Esophagus squamous epithelium (tissue), 5 donors: ENCODE results near the gene SNX17. TPM values are rescaled to one million over a fixed set of nuclear protein-coding genes. Genes with fewer than 3 reads are reported as not detected.

Experiments
- DNase-seq: peaks from one replicate; lab custom pipeline; 2025; lab: John Stamatoyannopoulos, UW
- H3K27ac ChIP-seq, 4 donors: fragments of 200-600 bp; sonication (generic); one replicate each; pipeline ENCODE4 v1.5.1; 2016 to 2019; ENCODE audit warnings: mild to moderate bottlenecking in 1 of 4
- H3K27me3 ChIP-seq, 4 donors: fragments of 200-600 bp; sonication (generic); 1 replicate in 3 of 4; 2 replicates in 1 of 4; pipeline versions ENCODE4 v1.5.1 to v1.6.0; 2017 to 2021; ENCODE audit warnings: antibody characterized with exemption in 1 of 4
- H3K36me3 ChIP-seq, 3 donors: fragments of 200-600 bp; sonication (generic); one replicate each; pipeline ENCODE4 v1.5.1; 2016 to 2019
- H3K4me1 ChIP-seq, 3 donors: fragments of 200-600 bp; sonication (generic); one replicate each; pipeline ENCODE4 v1.5.1; 2017 to 2019
- H3K4me3 ChIP-seq, 4 donors: fragments of 200-600 bp; sonication (generic); 1 replicate in 3 of 4; 2 replicates in 1 of 4; pipeline ENCODE4 v1.5.1; 2016 to 2019; ENCODE audit warnings: mild to moderate bottlenecking in 2 of 4, moderate library complexity in 1 of 4
- H3K9me3 ChIP-seq, 3 donors: fragments of 200-600 bp; sonication (generic); one replicate each; pipeline ENCODE4 v1.5.1; 2016 to 2019
- POLR2A ChIP-seq, 4 donors: fragments of 450-650 bp; IDR thresholded peaks; one replicate each; pipeline ENCODE4 v1.6.1; 2017; ENCODE audit warnings: antibody characterized with exemption in 4 of 4, mild to moderate bottlenecking in 4 of 4, moderate library complexity in 3 of 4
- WGBS, 2 donors: methylation state at CpG; one replicate each; pipeline ENCODE4 v1.1.5; 2018; 5-methylcytosine and 5-hydroxymethylcytosine counted together
- intact Hi-C: fragments of 100-400 bp; cut with DNase I; formaldehyde crosslinking; loops from one replicate; pipeline ENCODE4 v1.15.0; 2022
- total RNA-seq, 4 donors: library from RNA; depleted of rRNA; stranded (reverse); fragments of >200 nt; gene quantifications; one replicate each; pipeline ENCODE4 v1.1.0, GENCODE V29; 2016
- TF ChIP-seq, protein P1 (sequence below), 6 experiments: fragments of 450-650 bp in 4 of 6; fragments of 200-600 bp in 2 of 6; sonication (generic) in 2 of 6; IDR thresholded peaks; one replicate each; pipeline ENCODE4 v1.5.1; 2016 to 2019; ENCODE audit warnings: antibody characterized with exemption in 6 of 6, mild to moderate bottlenecking in 4 of 6, moderate library complexity in 4 of 6
- donor health status: DM: yes; HTN: yes; CAD: no.

SNX17 gene, protein sequence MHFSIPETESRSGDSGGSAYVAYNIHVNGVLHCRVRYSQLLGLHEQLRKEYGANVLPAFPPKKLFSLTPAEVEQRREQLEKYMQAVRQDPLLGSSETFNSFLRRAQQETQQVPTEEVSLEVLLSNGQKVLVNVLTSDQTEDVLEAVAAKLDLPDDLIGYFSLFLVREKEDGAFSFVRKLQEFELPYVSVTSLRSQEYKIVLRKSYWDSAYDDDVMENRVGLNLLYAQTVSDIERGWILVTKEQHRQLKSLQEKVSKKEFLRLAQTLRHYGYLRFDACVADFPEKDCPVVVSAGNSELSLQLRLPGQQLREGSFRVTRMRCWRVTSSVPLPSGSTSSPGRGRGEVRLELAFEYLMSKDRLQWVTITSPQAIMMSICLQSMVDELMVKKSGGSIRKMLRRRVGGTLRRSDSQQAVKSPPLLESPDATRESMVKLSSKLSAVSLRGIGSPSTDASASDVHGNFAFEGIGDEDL
- total RNA-seq: 100 to 1,000 TPM in 1 of 4 donors, 10 to 100 TPM in 3; 53.5 to 106 (median 75.8) TPM

DNA sequence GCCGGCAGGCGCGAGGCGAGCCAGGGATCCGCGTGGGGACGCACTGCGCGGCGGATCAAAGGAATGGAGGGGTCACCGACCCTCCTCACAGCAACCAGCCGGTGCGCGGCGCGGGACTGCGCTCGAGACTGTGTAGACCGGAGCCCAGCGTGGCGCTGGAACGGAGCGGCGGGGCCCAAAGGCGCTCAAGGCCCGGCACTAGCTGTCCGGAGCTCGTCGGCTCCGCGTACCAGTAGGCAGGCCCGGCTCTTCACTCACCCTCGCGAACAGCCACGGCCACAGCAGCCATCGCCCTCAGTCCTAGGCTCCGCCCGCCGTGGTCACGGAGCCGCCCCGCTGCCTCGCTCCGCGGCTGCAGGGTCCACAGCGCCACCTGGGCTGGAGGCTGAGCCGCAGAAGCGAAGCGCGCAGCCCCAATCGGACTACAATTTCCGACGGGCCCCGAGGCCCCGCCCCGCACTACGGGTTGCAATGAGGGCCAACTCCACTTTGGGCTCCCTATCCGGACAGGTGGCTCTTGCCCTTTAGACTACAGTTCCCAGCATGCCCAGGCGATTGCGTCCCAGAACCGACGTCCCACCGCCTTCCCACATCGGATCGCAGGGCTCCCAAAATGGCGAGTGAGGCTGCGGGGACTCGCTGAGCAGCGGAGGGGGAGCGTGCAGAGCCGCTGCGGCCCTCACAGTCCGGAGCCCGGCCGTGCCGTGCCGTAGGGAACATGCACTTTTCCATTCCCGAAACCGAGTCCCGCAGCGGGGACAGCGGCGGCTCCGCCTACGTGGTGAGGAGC lies at the start of gene SNX17, which contains the start of gene EIF2B4:
Gene SNX17 (plus strand): TSS at position 591 of the 790 bp plus-strand sequence. CDS start 128 bp downstream, at position 719.
Gene EIF2B4 (minus strand): TSS at position 313 of the 790 bp plus-strand sequence. CDS start 24 bp downstream, at position 289.
- WGBS, 2 donors: 0% methylated on average over 1 of the region's 85 CpGs; no CpG with 5 or more reads in 1 of the 2 donors
- TF ChIP-seq, protein P1, sequence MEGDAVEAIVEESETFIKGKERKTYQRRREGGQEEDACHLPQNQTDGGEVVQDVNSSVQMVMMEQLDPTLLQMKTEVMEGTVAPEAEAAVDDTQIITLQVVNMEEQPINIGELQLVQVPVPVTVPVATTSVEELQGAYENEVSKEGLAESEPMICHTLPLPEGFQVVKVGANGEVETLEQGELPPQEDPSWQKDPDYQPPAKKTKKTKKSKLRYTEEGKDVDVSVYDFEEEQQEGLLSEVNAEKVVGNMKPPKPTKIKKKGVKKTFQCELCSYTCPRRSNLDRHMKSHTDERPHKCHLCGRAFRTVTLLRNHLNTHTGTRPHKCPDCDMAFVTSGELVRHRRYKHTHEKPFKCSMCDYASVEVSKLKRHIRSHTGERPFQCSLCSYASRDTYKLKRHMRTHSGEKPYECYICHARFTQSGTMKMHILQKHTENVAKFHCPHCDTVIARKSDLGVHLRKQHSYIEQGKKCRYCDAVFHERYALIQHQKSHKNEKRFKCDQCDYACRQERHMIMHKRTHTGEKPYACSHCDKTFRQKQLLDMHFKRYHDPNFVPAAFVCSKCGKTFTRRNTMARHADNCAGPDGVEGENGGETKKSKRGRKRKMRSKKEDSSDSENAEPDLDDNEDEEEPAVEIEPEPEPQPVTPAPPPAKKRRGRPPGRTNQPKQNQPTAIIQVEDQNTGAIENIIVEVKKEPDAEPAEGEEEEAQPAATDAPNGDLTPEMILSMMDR (IDR thresholded peaks at IDR 0.05): peak; percentile 57 to 88 (median 64)
- peak in 3 of 4 donors; percentile 27 to 77 (median 58) for TF ChIP-seq POLR2A (IDR thresholded peaks at IDR 0.05)
- H3K27ac ChIP-seq: peak within 1 kb of the TSS; percentile 91 to 98 (median 95)
- H3K9me3 ChIP-seq: no peaks in the 10 kb centered on the region
- H3K27me3 ChIP-seq: no peaks in the 10 kb centered on the region
- DNase-seq: peak; percentile 94
- peaks cover 19 to 58% (median 23%) of the 10 kb centered on the region in 3 donors for H3K4me1 ChIP-seq
- intact Hi-C loops: no loop called here
- peak within 1 kb of the TSS; percentile 83 to 96 (median 94) for H3K4me3 ChIP-seq
- H3K36me3 ChIP-seq: peaks cover 17 to 63% (median 38%) of the 10 kb centered on the region in 3 donors

DNA sequence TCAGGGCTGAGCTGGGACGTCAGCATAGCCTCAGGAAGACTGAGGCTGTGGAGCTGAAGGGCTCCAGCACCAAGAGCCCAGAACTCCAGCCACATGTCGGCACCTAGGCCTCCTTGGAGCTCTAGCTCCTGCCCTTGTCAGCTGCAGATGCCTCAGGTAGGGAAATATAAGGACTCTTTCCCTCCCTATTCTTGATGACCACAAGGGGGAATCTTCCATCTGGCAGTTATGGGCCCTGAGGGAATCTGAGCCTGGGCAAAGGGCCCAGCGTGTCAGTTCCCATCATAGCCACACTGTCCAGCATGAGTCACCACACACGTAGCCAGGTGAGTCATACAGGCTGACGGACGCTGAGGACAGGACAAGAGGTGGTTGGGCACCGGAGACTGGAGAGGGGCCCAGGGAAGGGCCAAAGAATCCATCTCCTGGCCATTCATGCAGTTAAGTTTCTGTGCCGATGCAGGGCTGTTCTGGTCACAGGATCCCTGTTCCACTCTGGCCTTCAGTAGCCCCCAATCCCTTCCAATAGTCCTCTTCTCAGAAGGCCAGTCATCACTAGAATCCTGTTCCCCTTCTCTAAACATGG lies 49.4 kb upstream of the SNX17 start:
- H3K4me3 ChIP-seq: no peak overlapping the region
- H3K4me1 ChIP-seq: peaks cover 16 to 35% (median 22%) of the 10 kb centered on the region in 3 donors
- TF ChIP-seq, protein P1 (IDR thresholded peaks at IDR 0.05): peak in 4 of 6 experiments; percentile 10 to 53 (median 20)
- no peak for TF ChIP-seq POLR2A (IDR thresholded peaks at IDR 0.05)
- DNase-seq: no peak
- intact Hi-C loops: no loop called here
- no peaks in the 10 kb centered on the region for H3K9me3 ChIP-seq
- 38 to 39% methylated on average over 6 to 7 of the region's 8 CpGs for WGBS, 2 donors
- peaks cover under 1 to 36% (median under 1%) of the 10 kb centered on the region in 3 donors for H3K36me3 ChIP-seq
- H3K27me3 ChIP-seq: no peaks in the 10 kb centered on the region
- H3K27ac ChIP-seq: peak overlapping the region in 1 of 4 donors; percentile 60

DNA sequence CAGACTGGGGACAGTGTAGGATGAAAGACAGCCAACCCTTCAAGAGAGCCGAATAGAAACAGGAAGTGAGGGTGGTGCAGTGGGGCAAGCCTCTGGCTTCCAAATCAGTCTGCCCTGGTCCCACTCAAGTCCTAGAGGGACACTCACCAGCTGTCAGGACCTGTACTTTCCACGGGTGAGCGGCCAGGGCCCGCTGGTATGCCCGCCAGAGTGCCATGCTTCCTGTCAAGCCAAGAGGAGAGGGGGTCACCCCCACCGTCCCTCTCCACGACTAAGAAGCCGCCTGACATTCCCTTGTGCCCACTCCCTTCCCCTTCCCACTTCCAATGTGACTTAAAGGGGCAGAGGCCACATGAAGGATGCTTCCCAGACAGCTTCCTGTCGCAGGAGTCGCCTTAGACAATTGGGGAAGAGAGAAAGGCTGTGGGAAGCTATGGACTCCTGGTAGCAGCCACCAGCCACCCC lies 48.1 kb upstream of the SNX17 start:
- Histone ChIP-seq H3K4me1 (peaks cover 16 to 35% (median 22%) of the 10 kb centered on the region in 3 donors), H3K27ac (peak overlapping the region; percentile 92 to 98 (median 94)), H3K9me3 (no peaks in the 10 kb centered on the region), H3K36me3 (peaks cover 12 to 36% (median 12%) of the 10 kb centered on the region in 3 donors), H3K27me3 (no peaks in the 10 kb centered on the region), H3K4me3 (peak overlapping the region; percentile 64 to 96 (median 79))
- no peak for DNase-seq
- intact Hi-C loops: no loop called here
- WGBS, 2 donors: 7 to 9% methylated on average over 7 of the region's 10 CpGs
- TF ChIP-seq, protein P1 (IDR thresholded peaks at IDR 0.05): no peak
- no peak for TF ChIP-seq POLR2A (IDR thresholded peaks at IDR 0.05)

DNA sequence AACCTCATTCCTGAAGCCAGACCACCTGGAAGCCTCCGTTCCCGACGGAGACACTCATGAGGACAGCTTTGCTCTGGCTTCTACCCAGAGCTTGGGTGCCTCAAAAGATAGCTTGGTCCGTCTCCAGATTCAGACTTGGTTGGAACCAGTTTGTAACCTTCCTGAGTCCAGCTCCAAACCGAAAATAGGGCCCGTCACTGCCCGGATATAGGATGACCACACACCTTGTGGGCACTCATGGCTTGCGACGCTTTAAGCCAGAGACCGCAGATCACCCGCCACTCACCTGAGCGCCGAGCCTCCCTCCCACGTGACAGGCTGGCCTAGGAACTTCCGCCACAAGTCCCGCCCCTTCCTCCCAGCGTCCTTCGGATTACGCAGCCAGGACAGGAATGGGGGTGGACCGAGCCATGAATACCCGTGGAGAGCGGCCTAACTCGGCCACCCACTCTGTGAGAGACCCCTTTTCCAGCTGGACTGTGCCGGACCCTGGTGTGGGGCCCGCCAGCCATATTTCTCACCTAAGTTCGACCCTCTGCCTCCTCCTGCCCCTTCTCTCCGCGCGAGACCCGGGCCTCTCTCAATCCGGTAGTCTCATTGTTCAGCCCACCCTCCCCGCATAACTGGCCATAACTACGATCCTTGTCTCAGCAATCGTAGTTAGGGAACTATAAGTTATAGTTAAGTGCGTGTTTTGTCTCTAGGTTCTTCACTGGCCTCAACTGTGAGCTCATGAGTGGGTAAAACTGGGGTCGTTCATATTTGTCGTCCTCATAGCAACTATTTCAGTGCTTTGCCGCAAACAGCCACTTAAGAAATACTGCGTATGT lies 47.4 kb upstream of the SNX17 start, which contains the start of gene MPV17:
Gene MPV17 (minus strand): TSS at position 332 of the 830 bp plus-strand sequence. CDS start 580 bp downstream, outside the sequence.
- intact Hi-C loops: no loop called here
- Histone ChIP-seq H3K4me3 (peak within 1 kb of the TSS; percentile 64 to 96 (median 79)), H3K9me3 (no peaks in the 10 kb centered on the region), H3K36me3 (peaks cover 12 to 36% (median 12%) of the 10 kb centered on the region in 3 donors), H3K27ac (peak within 1 kb of the TSS; percentile 92 to 98 (median 94)), H3K4me1 (peaks cover 16 to 35% (median 22%) of the 10 kb centered on the region in 3 donors), H3K27me3 (no peaks in the 10 kb centered on the region)
- peak in 3 of 4 donors; percentile 36 to 83 (median 61) for TF ChIP-seq POLR2A (IDR thresholded peaks at IDR 0.05)
- TF ChIP-seq, protein P1 (IDR thresholded peaks at IDR 0.05): no peak
- peak; percentile 68 for DNase-seq
- 0 to 3% methylated on average over 18 to 19 of the region's 39 CpGs for WGBS, 2 donors
